Neuronal stem cell (in vitro differentiated cells): ENCODE results near the gene COPS9.

Experiments used
- DNase-seq: peaks from one replicate; pipeline ENCODE4 v3.0.0-alpha.2; 2013; ENCODE audit warnings: low spot score
- H2AFZ ChIP-seq: one replicate; pipeline ENCODE4 v1.6.1; 2013; ENCODE audit warnings: mild to moderate bottlenecking, low read length, inconsistent platforms
- H2AK5ac ChIP-seq: 2 replicates; pipeline ENCODE4 v1.6.1; 2013; ENCODE audit warnings: low read depth, mild to moderate bottlenecking, inconsistent platforms, low read length, moderate library complexity, mixed read lengths
- H2BK120ac ChIP-seq: 2 replicates; pipeline ENCODE4 v1.6.1; 2013; ENCODE audit warnings: low read depth, mild to moderate bottlenecking, inconsistent platforms, low read length, moderate library complexity, mixed read lengths
- H2BK12ac ChIP-seq: one replicate; pipeline ENCODE4 v1.6.1; 2013; ENCODE audit warnings: low read length, inconsistent platforms
- H2BK15ac ChIP-seq: 2 replicates; pipeline ENCODE4 v1.6.1; 2013; ENCODE audit warnings: mild to moderate bottlenecking, low read length, inconsistent platforms, mixed read lengths
- H2BK5ac ChIP-seq: one replicate; pipeline ENCODE4 v1.6.1; 2013; ENCODE audit warnings: inconsistent platforms, mild to moderate bottlenecking, low read length, moderate library complexity
- H3K14ac ChIP-seq: one replicate; pipeline ENCODE4 v1.6.1; 2013; ENCODE audit warnings: low read length, inconsistent platforms
- H3K18ac ChIP-seq: 2 replicates; pipeline ENCODE4 v1.6.1; 2013; ENCODE audit warnings: low read length, inconsistent platforms
- H3K23ac ChIP-seq: 2 replicates; pipeline ENCODE4 v1.6.1; 2013; ENCODE audit warnings: low read depth, mild to moderate bottlenecking, mixed read lengths, low read length, inconsistent platforms; ENCODE audit not compliant: poor library complexity
- H3K27ac ChIP-seq: replicated peaks from 3 replicates; pipeline ENCODE4 v1.5.1; 2013; ENCODE audit warnings: low read length, inconsistent platforms
- H3K27me3 ChIP-seq, 3 experiments: 2 replicates each; pipeline ENCODE4 v1.6.1; 2013; ENCODE audit warnings: low read length in 3 of 3, mild to moderate bottlenecking in 2 of 3, inconsistent platforms in 1 of 3, low read depth in 1 of 3, mixed read lengths in 1 of 3, moderate library complexity in 1 of 3; ENCODE audit not compliant: control insufficient read depth in 3 of 3, insufficient read depth in 3 of 3
- H3K36me3 ChIP-seq, 2 donors: replicated peaks in 1 of 2; 2 replicates each; pipeline ENCODE4 v1.6.1; 2013; ENCODE audit warnings: low read length in 2 of 2; ENCODE audit not compliant: control insufficient read depth in 2 of 2, insufficient read depth in 2 of 2
- H3K4ac ChIP-seq: 2 replicates; pipeline ENCODE4 v1.6.1; 2013; ENCODE audit warnings: inconsistent platforms, mild to moderate bottlenecking, low read length, moderate library complexity
- H3K4me1 ChIP-seq, 2 donors: 1 replicate in 1 of 2; 2 replicates in 1 of 2; pipeline ENCODE4 v1.6.1; 2013; ENCODE audit warnings: low read length in 2 of 2, low read depth in 1 of 2; ENCODE audit not compliant: control insufficient read depth in 2 of 2, insufficient read depth in 1 of 2
- H3K4me2 ChIP-seq: one replicate; pipeline ENCODE4 v1.6.1; 2013; ENCODE audit warnings: mild to moderate bottlenecking, low read length, inconsistent platforms; ENCODE audit not compliant: insufficient read depth, poor library complexity, severe bottlenecking
- H3K4me3 ChIP-seq, 2 donors: 2 replicates each; pipeline ENCODE4 v1.5.1; 2013; ENCODE audit warnings: low read length in 2 of 2, mild to moderate bottlenecking in 2 of 2, inconsistent platforms in 1 of 2, moderate library complexity in 1 of 2
- H3K79me1 ChIP-seq: one replicate; pipeline ENCODE4 v1.6.1; 2013; ENCODE audit warnings: low read depth, mild to moderate bottlenecking, inconsistent platforms, low read length, moderate library complexity
- H3K9ac ChIP-seq: one replicate; pipeline ENCODE4 v1.6.1; 2013; ENCODE audit warnings: mild to moderate bottlenecking, low read depth, low read length, inconsistent platforms; ENCODE audit not compliant: poor library complexity
- H3K9me3 ChIP-seq, 2 donors: replicated peaks in 1 of 2; 2 replicates each; pipeline versions ENCODE3 to v1.6.1; 2013; ENCODE audit warnings: low read length in 2 of 2, mild to moderate bottlenecking in 2 of 2, inconsistent platforms in 1 of 2, low read depth in 1 of 2, mixed read lengths in 1 of 2, moderate library complexity in 1 of 2; ENCODE audit not compliant: control insufficient read depth in 2 of 2, insufficient read depth in 1 of 2
- H4K8ac ChIP-seq: one replicate; pipeline ENCODE4 v1.6.1; 2013; ENCODE audit warnings: low read depth, mild to moderate bottlenecking, inconsistent platforms, low read length, moderate library complexity
- H4K91ac ChIP-seq: one replicate; pipeline ENCODE4 v1.6.1; 2013; ENCODE audit warnings: low read length, low read depth, mild to moderate bottlenecking, inconsistent platforms; ENCODE audit not compliant: poor library complexity
- WGBS, 2 donors: extraction: QIAGEN DNeasy Blood & Tissue Kit; methylation state at CpG; one replicate each; pipeline ENCODE4 v1.1.7; 2013; ENCODE audit warnings: missing lambda C conversion rate in 2 of 2, mixed read lengths in 1 of 2; ENCODE audit not compliant: insufficient read length in 2 of 2, insufficient replicate concordance in 1 of 2; ENCODE audit errors: extremely low coverage in 2 of 2; 5-methylcytosine and 5-hydroxymethylcytosine counted together

Gene COPS9

GRCh38 chr2:240155745-240156390 lies 19.8 kb upstream of the COPS9 start:
- no peak overlapping the region for H3K14ac ChIP-seq
- peaks cover 0 to 25% of the 10 kb centered on the region in 2 donors for H3K4me1 ChIP-seq
- H4K8ac ChIP-seq, result no peak overlapping the region
- H3K23ac ChIP-seq, result no peak overlapping the region
- no peaks in the 10 kb centered on the region for H3K79me1 ChIP-seq
- H3K27me3 ChIP-seq, result peaks cover 0 to 27% (median 0%) of the 10 kb centered on the region in 3 experiments
- H3K9me3 ChIP-seq, result peaks cover 0 to 7% of the 10 kb centered on the region in 2 donors
- H3K4ac ChIP-seq, result no peak overlapping the region
- H3K4me2 ChIP-seq, result no peak overlapping the region
- no peak overlapping the region for H3K4me3 ChIP-seq
- no peak for DNase-seq
- no peak overlapping the region for H2BK5ac ChIP-seq
- H4K91ac ChIP-seq, result no peak overlapping the region
- no peak overlapping the region for H3K9ac ChIP-seq
- no peak overlapping the region for H2BK15ac ChIP-seq
- H3K18ac ChIP-seq, result no peak overlapping the region
- peak overlapping the region; percentile 77 for H3K27ac ChIP-seq
- H2BK12ac ChIP-seq, result no peak overlapping the region
- no CpG with 5 or more reads among the region's 13 CpGs for WGBS, 2 donors
- H2AFZ ChIP-seq, result no peak overlapping the region
- no peaks in the 10 kb centered on the region for H3K36me3 ChIP-seq
- no peak overlapping the region for H2AK5ac ChIP-seq
- no peak overlapping the region for H2BK120ac ChIP-seq

GRCh38 chr2:240155048-240155744 lies 19.1 kb upstream of the COPS9 start:
- peak overlapping the region; percentile 70 for H2BK5ac ChIP-seq
- peak overlapping the region; percentile 35 for H2AFZ ChIP-seq
- no peak overlapping the region for H3K4me3 ChIP-seq
- H3K27ac ChIP-seq, result peak overlapping the region; percentile 77
- peak overlapping the region; percentile 34 for H3K23ac ChIP-seq
- peak overlapping the region; percentile 77 for H2AK5ac ChIP-seq
- H3K4me2 ChIP-seq, result peak overlapping the region; percentile 22
- peak overlapping the region; percentile 29 for H2BK120ac ChIP-seq
- no peaks in the 10 kb centered on the region for H3K79me1 ChIP-seq
- peaks cover 0 to 1% of the 10 kb centered on the region in 2 donors for H3K9me3 ChIP-seq
- H3K36me3 ChIP-seq, result no peaks in the 10 kb centered on the region
- peak overlapping the region; percentile 26 for H4K91ac ChIP-seq
- no peak overlapping the region for H3K4ac ChIP-seq
- WGBS, 2 donors, result no CpG with 5 or more reads among the region's 17 CpGs
- H3K14ac ChIP-seq, result no peak overlapping the region
- peak overlapping the region; percentile 93 for H3K18ac ChIP-seq
- no peak overlapping the region for H4K8ac ChIP-seq
- peak overlapping the region; percentile 50 for H3K9ac ChIP-seq
- peak; percentile 32 for DNase-seq
- H2BK12ac ChIP-seq, result no peak overlapping the region
- peaks cover 0 to 27% (median 0%) of the 10 kb centered on the region in 3 experiments for H3K27me3 ChIP-seq
- H2BK15ac ChIP-seq, result peak overlapping the region; percentile 46
- H3K4me1 ChIP-seq, result peaks cover 0 to 25% of the 10 kb centered on the region in 2 donors

- Histone ChIP-seq H3K79me1 (no peaks in the 10 kb centered on the region), H3K9ac (no peak overlapping the region), H3K23ac (peak overlapping the region; percentile 34), H3K14ac (no peak overlapping the region), H4K8ac (no peak overlapping the region), H2BK5ac (peak overlapping the region; percentile 70), H2BK120ac (peak overlapping the region; percentile 29), H3K18ac (peak overlapping the region; percentile 93), H3K36me3 (no peaks in the 10 kb centered on the region), H2AFZ (no peak overlapping the region), H3K4ac (no peak overlapping the region), H3K4me1 (peaks cover 0 to 25% of the 10 kb centered on the region in 2 donors), H3K27ac (peak overlapping the region; percentile 77), H2BK12ac (peak overlapping the region; percentile 7), H3K27me3 (peaks cover 0 to 27% (median 0%) of the 10 kb centered on the region in 3 experiments), H4K91ac (peak overlapping the region; percentile 26), H2AK5ac (peak overlapping the region; percentile 77), H3K9me3 (peaks cover 0 to 1% of the 10 kb centered on the region in 2 donors), H3K4me3 (no peak overlapping the region), H2BK15ac (peak overlapping the region; percentile 46), H3K4me2 (peak overlapping the region; percentile 22)
- WGBS, 2 donors, result no CpG with 5 or more reads among the region's 8 CpGs
- DNase-seq, result no peak
Observed at GRCh38 chr2:240154606-240155005, 18.5 kb upstream of the COPS9 start.

- H2AFZ ChIP-seq, result no peak overlapping the region
- no peak overlapping the region for H3K4me2 ChIP-seq
- no peak overlapping the region for H4K8ac ChIP-seq
- peaks cover 0 to 31% (median 0%) of the 10 kb centered on the region in 3 experiments for H3K27me3 ChIP-seq
- no peak overlapping the region for H3K9ac ChIP-seq
- H3K23ac ChIP-seq, result no peak overlapping the region
- H2BK12ac ChIP-seq, result no peak overlapping the region
- no peak overlapping the region for H2BK120ac ChIP-seq
- H3K14ac ChIP-seq, result no peak overlapping the region
- no CpG with 5 or more reads among the region's 3 CpGs for WGBS, 2 donors
- H3K36me3 ChIP-seq, result no peaks in the 10 kb centered on the region
- no peak for DNase-seq
- H4K91ac ChIP-seq, result no peak overlapping the region
- H2AK5ac ChIP-seq, result peak overlapping the region; percentile 61
- H2BK5ac ChIP-seq, result no peak overlapping the region
- H3K9me3 ChIP-seq, result peaks cover 0 to 1% of the 10 kb centered on the region in 2 donors
- no peak overlapping the region for H3K4ac ChIP-seq
- no peak overlapping the region for H3K27ac ChIP-seq
- H3K4me3 ChIP-seq, result no peak overlapping the region
- peak overlapping the region; percentile 86 for H3K18ac ChIP-seq
- no peaks in the 10 kb centered on the region for H3K79me1 ChIP-seq
- no peak overlapping the region for H2BK15ac ChIP-seq
- H3K4me1 ChIP-seq, result peaks cover 0 to 25% of the 10 kb centered on the region in 2 donors
Observed at GRCh38 chr2:240153418-240153817, 17.3 kb upstream of the COPS9 start.
